ENCODE results near the gene RTN4R.

Gene RTN4R

DNA sequence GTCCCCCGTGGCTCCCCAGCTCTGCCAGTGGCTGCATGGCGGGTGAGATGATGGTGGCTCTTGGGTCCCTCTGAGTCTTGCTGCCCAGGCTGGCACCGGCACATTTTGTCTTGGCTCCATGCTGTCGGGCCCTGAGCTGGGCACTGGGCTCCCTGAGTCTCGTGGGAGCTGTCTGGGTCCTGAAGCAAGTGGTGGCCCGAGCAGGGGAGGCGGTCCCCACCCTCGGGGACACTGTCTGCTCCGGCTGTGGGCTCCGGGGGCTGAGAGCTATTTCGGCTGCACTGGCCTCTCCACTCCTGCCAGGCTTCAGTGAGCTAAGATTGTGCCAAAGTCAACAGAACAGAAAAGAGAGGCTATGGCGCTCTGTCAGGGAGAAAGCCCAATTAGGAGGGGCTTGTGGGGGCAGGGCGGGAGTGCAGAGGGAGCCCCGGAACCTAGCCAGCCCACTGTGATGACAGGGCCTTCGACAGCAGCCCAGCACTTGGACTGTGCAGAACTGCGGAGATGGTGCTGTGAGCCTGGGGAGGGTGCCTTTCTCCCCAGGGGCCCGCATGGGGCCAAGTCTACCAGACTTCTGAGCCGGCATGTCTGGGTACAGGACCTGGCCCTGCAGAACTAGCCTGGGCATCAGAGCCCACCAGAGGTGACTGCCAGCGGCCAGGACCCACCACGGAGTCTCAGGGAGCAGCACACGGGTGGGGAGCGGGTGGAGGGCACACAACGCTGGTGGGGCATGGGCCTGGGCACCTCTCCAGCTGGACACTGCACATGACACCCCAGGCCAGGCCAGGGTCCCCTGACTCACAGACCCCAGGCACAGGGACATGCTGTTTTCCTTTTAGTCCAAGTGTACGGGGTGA lies 38.0 kb downstream of the RTN4R start:
- peak overlapping the region; percentile 89 for H2AK5ac ChIP-seq (ENCODE audit: low read depth, low read length)
- peaks cover 0 to 11% of the 10 kb centered on the region in 2 donors for H3K4me1 ChIP-seq (ENCODE audit: control insufficient read depth in 2 of 2, insufficient read depth in 1 of 2, low read depth in 1 of 2, low read length in 2 of 2)
- H3K18ac ChIP-seq (ENCODE audit: low read length), result peak overlapping the region; percentile 72
- peak overlapping the region; percentile 82 for H4K8ac ChIP-seq (ENCODE audit: low read depth, low read length)
- peaks cover 0 to 4% of the 10 kb centered on the region in 2 donors for H3K36me3 ChIP-seq (replicated peaks in 1 of 2; ENCODE audit: control insufficient read depth in 2 of 2, insufficient read depth in 2 of 2, low read length in 2 of 2)
- peaks cover 0 to 8% of the 10 kb centered on the region in 2 donors for H3K9me3 ChIP-seq (replicated peaks in 1 of 2; ENCODE audit: control insufficient read depth in 2 of 2, insufficient read depth in 1 of 2, low read depth in 1 of 2, low read length in 2 of 2)
- no CpG with 5 or more reads among the region's 24 CpGs for WGBS, 2 donors (ENCODE audit: extremely low coverage in 2 of 2, insufficient read length in 2 of 2, insufficient replicate concordance in 1 of 2)
- peak overlapping the region; percentile 78 for H3K23ac ChIP-seq (ENCODE audit: low read depth, low read length, poor library complexity)
- H2BK12ac ChIP-seq (ENCODE audit: low read length), result peak overlapping the region; percentile 36
- no peak overlapping the region for H3K27ac ChIP-seq (replicated peaks; ENCODE audit: low read length)
- no peak overlapping the region for H3K9ac ChIP-seq (ENCODE audit: low read depth, low read length, poor library complexity)
- no peak overlapping the region for H3K4me2 ChIP-seq (ENCODE audit: insufficient read depth, low read length, poor library complexity, severe bottlenecking)
- no peak overlapping the region for H2AFZ ChIP-seq (ENCODE audit: low read length)
- peak overlapping the region; percentile 31 for H3K14ac ChIP-seq (ENCODE audit: low read length)
- H2BK5ac ChIP-seq (ENCODE audit: low read length), result peak overlapping the region; percentile 82
- peak overlapping the region; percentile 43 for H2BK15ac ChIP-seq (ENCODE audit: low read length)
- H3K27me3 ChIP-seq (ENCODE audit: control insufficient read depth in 3 of 3, insufficient read depth in 3 of 3, low read depth in 1 of 3, low read length in 3 of 3), result peaks cover 0 to 67% (median 0%) of the 10 kb centered on the region in 3 experiments
- no peak for DNase-seq (ENCODE audit: low spot score)
- peaks cover 6% of the 10 kb centered on the region for H3K79me1 ChIP-seq (ENCODE audit: low read depth, low read length)
- no peak overlapping the region for H3K4me3 ChIP-seq (ENCODE audit: low read length in 2 of 2)
- H2BK120ac ChIP-seq (ENCODE audit: low read depth, low read length), result no peak overlapping the region
- no peak overlapping the region for H4K91ac ChIP-seq (ENCODE audit: low read depth, low read length, poor library complexity)
- peak overlapping the region; percentile 17 for H3K4ac ChIP-seq (ENCODE audit: low read length)

DNA sequence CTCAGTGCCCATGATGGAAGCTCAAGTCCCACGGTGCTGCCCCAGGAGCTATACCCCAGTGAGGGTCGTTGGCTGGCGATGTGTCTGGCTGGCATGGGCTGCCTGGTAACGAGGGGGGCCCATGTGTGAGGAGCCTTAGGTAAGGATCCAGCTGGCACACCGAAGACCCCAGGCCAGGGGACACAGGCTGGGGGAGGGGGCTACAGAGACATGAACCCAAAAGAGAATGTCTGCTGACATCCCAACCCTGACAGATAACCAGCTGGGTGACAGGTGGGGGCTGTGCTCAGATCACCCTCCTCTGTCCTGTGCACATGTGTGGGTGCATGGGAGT lies 39.2 kb downstream of the RTN4R start:
- WGBS, 2 donors (ENCODE audit: extremely low coverage in 2 of 2, insufficient read length in 2 of 2, insufficient replicate concordance in 1 of 2), result no CpG with 5 or more reads among the region's 5 CpGs
- peak overlapping the region; percentile 54 for H2BK15ac ChIP-seq (ENCODE audit: low read length)
- no peak overlapping the region for H3K14ac ChIP-seq (ENCODE audit: low read length)
- no peak overlapping the region for H3K4me2 ChIP-seq (ENCODE audit: insufficient read depth, low read length, poor library complexity, severe bottlenecking)
- peaks cover 0 to 6% of the 10 kb centered on the region in 2 donors for H3K36me3 ChIP-seq (replicated peaks in 1 of 2; ENCODE audit: control insufficient read depth in 2 of 2, insufficient read depth in 2 of 2, low read length in 2 of 2)
- peak overlapping the region; percentile 35 for H2BK5ac ChIP-seq (ENCODE audit: low read length)
- no peak overlapping the region for H3K18ac ChIP-seq (ENCODE audit: low read length)
- H4K8ac ChIP-seq (ENCODE audit: low read depth, low read length), result no peak overlapping the region
- DNase-seq (ENCODE audit: low spot score), result no peak
- H2AFZ ChIP-seq (ENCODE audit: low read length), result no peak overlapping the region
- peaks cover 6% of the 10 kb centered on the region for H3K79me1 ChIP-seq (ENCODE audit: low read depth, low read length)
- H2AK5ac ChIP-seq (ENCODE audit: low read depth, low read length), result peak overlapping the region; percentile 40
- no peak overlapping the region for H3K4ac ChIP-seq (ENCODE audit: low read length)
- H3K4me1 ChIP-seq (ENCODE audit: control insufficient read depth in 2 of 2, insufficient read depth in 1 of 2, low read depth in 1 of 2, low read length in 2 of 2), result peaks cover 0 to 11% of the 10 kb centered on the region in 2 donors
- no peak overlapping the region for H3K23ac ChIP-seq (ENCODE audit: low read depth, low read length, poor library complexity)
- peaks cover 0 to 65% (median 2%) of the 10 kb centered on the region in 3 experiments for H3K27me3 ChIP-seq (ENCODE audit: control insufficient read depth in 3 of 3, insufficient read depth in 3 of 3, low read depth in 1 of 3, low read length in 3 of 3)
- H3K9me3 ChIP-seq (replicated peaks in 1 of 2; ENCODE audit: control insufficient read depth in 2 of 2, insufficient read depth in 1 of 2, low read depth in 1 of 2, low read length in 2 of 2), result peaks cover 0 to 14% of the 10 kb centered on the region in 2 donors
- no peak overlapping the region for H2BK120ac ChIP-seq (ENCODE audit: low read depth, low read length)
- H3K9ac ChIP-seq (ENCODE audit: low read depth, low read length, poor library complexity), result no peak overlapping the region
- H4K91ac ChIP-seq (ENCODE audit: low read depth, low read length, poor library complexity), result no peak overlapping the region
- H3K4me3 ChIP-seq (ENCODE audit: low read length in 2 of 2), result no peak overlapping the region
- H3K27ac ChIP-seq (replicated peaks; ENCODE audit: low read length), result no peak overlapping the region
- no peak overlapping the region for H2BK12ac ChIP-seq (ENCODE audit: low read length)

DNA sequence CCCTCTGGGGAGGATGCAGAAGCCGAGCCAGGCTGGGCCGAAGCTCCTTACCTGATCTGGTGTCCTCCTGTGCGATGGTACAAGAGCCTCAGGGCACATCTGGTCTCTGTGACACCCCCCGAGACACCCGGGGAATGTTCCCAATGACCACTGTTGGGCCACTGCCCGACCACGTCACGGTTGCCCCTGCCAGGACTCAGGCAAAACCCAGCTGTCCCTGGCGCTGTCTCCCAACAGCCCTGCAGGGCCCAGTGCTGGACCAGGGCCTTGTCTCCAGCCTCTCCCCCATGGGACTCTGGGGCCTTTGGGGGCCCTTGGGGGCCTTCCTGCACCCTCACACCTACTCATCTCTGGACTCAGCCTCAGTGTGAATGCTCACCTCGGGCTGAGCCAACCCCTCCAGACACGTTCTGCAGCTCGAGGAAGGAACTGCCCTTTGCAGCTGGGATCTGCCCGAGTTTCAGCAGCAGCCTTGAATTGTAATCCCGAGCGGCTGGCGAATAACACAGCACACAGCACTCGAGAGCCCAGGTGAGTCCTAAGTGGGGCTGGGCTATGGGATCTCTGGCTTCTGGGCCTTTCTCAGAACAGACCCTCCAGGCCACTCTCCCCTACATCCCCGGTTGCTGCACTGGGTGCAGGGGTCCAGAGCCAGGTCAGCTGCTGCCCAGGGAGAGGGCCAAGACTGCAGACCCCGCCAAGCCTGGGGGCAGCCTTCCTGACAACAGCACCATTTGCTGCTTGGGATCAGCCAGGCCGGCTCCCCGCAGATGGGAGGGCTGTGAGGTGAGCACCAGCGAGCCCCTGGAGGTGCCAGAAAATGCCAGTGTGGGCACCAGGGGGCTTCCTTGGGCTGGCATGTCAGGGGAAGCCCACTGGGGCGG lies 39.8 kb downstream of the RTN4R start:
- H3K4me2 ChIP-seq (ENCODE audit: insufficient read depth, low read length, poor library complexity, severe bottlenecking), result no peak overlapping the region
- H3K36me3 ChIP-seq (replicated peaks in 1 of 2; ENCODE audit: control insufficient read depth in 2 of 2, insufficient read depth in 2 of 2, low read length in 2 of 2), result peaks cover 0 to 6% of the 10 kb centered on the region in 2 donors
- no peak overlapping the region for H2AFZ ChIP-seq (ENCODE audit: low read length)
- peaks cover 0 to 14% of the 10 kb centered on the region in 2 donors for H3K9me3 ChIP-seq (replicated peaks in 1 of 2; ENCODE audit: control insufficient read depth in 2 of 2, insufficient read depth in 1 of 2, low read depth in 1 of 2, low read length in 2 of 2)
- H4K8ac ChIP-seq (ENCODE audit: low read depth, low read length), result no peak overlapping the region
- no peak overlapping the region for H2BK12ac ChIP-seq (ENCODE audit: low read length)
- peak overlapping the region; percentile 89 for H2BK15ac ChIP-seq (ENCODE audit: low read length)
- no peak overlapping the region for H3K27ac ChIP-seq (replicated peaks; ENCODE audit: low read length)
- H3K14ac ChIP-seq (ENCODE audit: low read length), result peak overlapping the region; percentile 8
- peak overlapping the region; percentile 89 for H2AK5ac ChIP-seq (ENCODE audit: low read depth, low read length)
- H3K4me1 ChIP-seq (ENCODE audit: control insufficient read depth in 2 of 2, insufficient read depth in 1 of 2, low read depth in 1 of 2, low read length in 2 of 2), result peaks cover 0 to 11% of the 10 kb centered on the region in 2 donors
- H3K9ac ChIP-seq (ENCODE audit: low read depth, low read length, poor library complexity), result no peak overlapping the region
- H3K79me1 ChIP-seq (ENCODE audit: low read depth, low read length), result peaks cover 6% of the 10 kb centered on the region
- H3K4ac ChIP-seq (ENCODE audit: low read length), result no peak overlapping the region
- H3K18ac ChIP-seq (ENCODE audit: low read length), result peak overlapping the region; percentile 77
- peak overlapping the region; percentile 95 for H3K23ac ChIP-seq (ENCODE audit: low read depth, low read length, poor library complexity)
- peaks cover 0 to 60% (median 2%) of the 10 kb centered on the region in 3 experiments for H3K27me3 ChIP-seq (ENCODE audit: control insufficient read depth in 3 of 3, insufficient read depth in 3 of 3, low read depth in 1 of 3, low read length in 3 of 3)
- no peak overlapping the region for H4K91ac ChIP-seq (ENCODE audit: low read depth, low read length, poor library complexity)
- peak overlapping the region; percentile 39 for H2BK5ac ChIP-seq (ENCODE audit: low read length)
- DNase-seq (ENCODE audit: low spot score), result no peak
- no peak overlapping the region for H3K4me3 ChIP-seq (ENCODE audit: low read length in 2 of 2)
- no CpG with 5 or more reads among the region's 23 CpGs for WGBS, 2 donors (ENCODE audit: extremely low coverage in 2 of 2, insufficient read length in 2 of 2, insufficient replicate concordance in 1 of 2)
- no peak overlapping the region for H2BK120ac ChIP-seq (ENCODE audit: low read depth, low read length)
